HepG2 (cell line): Measurements from ENCODE around the gene TRPV4. TPM values are rescaled to one million over a fixed set of nuclear protein-coding genes. Genes with fewer than 3 reads are reported as not detected.
A peak's percentile ranks its signal among the peaks of the same experiment; 100 is the strongest.

Experiments
- AGO2 ChIP-seq: fragments of 200-400 bp; formaldehyde crosslinking; optimal IDR thresholded peaks from 2 replicates; pipeline ENCODE3; 2017; ENCODE audit warnings: mild to moderate bottlenecking, low read depth, low read length, moderate library complexity
- EED ChIP-seq: sonication (generic); formaldehyde crosslinking; IDR thresholded peaks from 2 replicates; pipeline ENCODE4 v1.5.0; 2020; ENCODE audit warnings: mild to moderate bottlenecking, missing genetic modification reagents
- ELF3 ChIP-seq: IDR thresholded peaks from 2 replicates; pipeline ENCODE4 v1.6.1; 2016; ENCODE audit warnings: missing genetic modification reagents, missing compliant biosample characterization
- ERF ChIP-seq: IDR thresholded peaks from 2 replicates; pipeline ENCODE4 v1.6.1; 2018; ENCODE audit warnings: missing biosample characterization, missing genetic modification reagents
- GATAD2A ChIP-seq: IDR thresholded peaks from 2 replicates; pipeline ENCODE4 v1.6.1; 2016
- HDAC2 ChIP-seq: sonication (generic); formaldehyde crosslinking; IDR thresholded peaks from 2 replicates; pipeline ENCODE4 v1.4.0; 2020; ENCODE audit warnings: missing genetic modification reagents
- HNF4G ChIP-seq, 2 experiments: sonication (generic) in 1 of 2; formaldehyde crosslinking in 1 of 2; IDR thresholded peaks; 2 replicates each; pipeline versions ENCODE4 v1.4.0 to v1.6.1; 2011 to 2020; ENCODE audit warnings: borderline replicate concordance in 2 of 2, low read depth in 2 of 2, mild to moderate bottlenecking in 2 of 2, low read length in 1 of 2, missing genetic modification reagents in 1 of 2, moderate library complexity in 1 of 2
- KDM1A ChIP-seq: IDR thresholded peaks from 2 replicates; pipeline ENCODE4 v1.6.1; 2016; ENCODE audit warnings: missing compliant biosample characterization
- MBD4 ChIP-seq: IDR thresholded peaks from 2 replicates; pipeline ENCODE4 v1.6.1; 2012; ENCODE audit warnings: low read length, inconsistent platforms, borderline replicate concordance
- MLLT10 ChIP-seq: sonication (generic); formaldehyde crosslinking; IDR thresholded peaks from 2 replicates; pipeline ENCODE4 v1.4.0; 2020; ENCODE audit warnings: missing genetic modification reagents
- MTF1 ChIP-seq: sonication (generic); formaldehyde crosslinking; IDR thresholded peaks from 2 replicates; pipeline ENCODE4 v1.5.0; 2020; ENCODE audit warnings: missing genetic modification reagents
- PITX1 ChIP-seq: sonication (generic); formaldehyde crosslinking; IDR thresholded peaks from 2 replicates; pipeline ENCODE4 v1.5.1; 2020; ENCODE audit warnings: mild to moderate bottlenecking, missing genetic modification reagents
- RFXANK ChIP-seq: IDR thresholded peaks from 2 replicates; pipeline ENCODE4 v1.6.1; 2016
- RNF2 ChIP-seq: fragments of 450-650 bp; conservative IDR thresholded peaks from 2 replicates; pipeline ENCODE4 v1.6.1; 2016; ENCODE audit warnings: low read depth
- SNAI1 ChIP-seq: sonication (generic); formaldehyde crosslinking; IDR thresholded peaks from 2 replicates; pipeline ENCODE4 v1.5.0; 2020; ENCODE audit warnings: mild to moderate bottlenecking, missing genetic modification reagents, borderline replicate concordance
- SOX5 ChIP-seq: IDR thresholded peaks from 2 replicates; pipeline ENCODE4 v1.6.1; 2016; ENCODE audit warnings: borderline replicate concordance
- SRF ChIP-seq: IDR thresholded peaks from 2 replicates; pipeline ENCODE4 v1.6.1; 2011; ENCODE audit warnings: mild to moderate bottlenecking, low read depth, low read length, moderate library complexity
- TARDBP ChIP-seq: sonication (generic); formaldehyde crosslinking; IDR thresholded peaks from 2 replicates; pipeline ENCODE4 v1.8.0; 2022; ENCODE audit warnings: mild to moderate bottlenecking, missing genetic modification reagents
- ZFP36 ChIP-seq: fragments of 150-350 bp; IDR thresholded peaks from 2 replicates; pipeline ENCODE4 v1.6.1; 2018; ENCODE audit warnings: borderline replicate concordance, low read length, low read depth; ENCODE audit not compliant: partially characterized antibody
- ZFP41 ChIP-seq: sonication (generic); formaldehyde crosslinking; IDR thresholded peaks from 2 replicates; pipeline ENCODE4 v1.4.0; 2020; ENCODE audit warnings: mild to moderate bottlenecking, missing genetic modification reagents, borderline replicate concordance
- ZNF354B ChIP-seq: sonication (generic); formaldehyde crosslinking; IDR thresholded peaks from 2 replicates; pipeline ENCODE4 v1.8.0; 2022; ENCODE audit warnings: mild to moderate bottlenecking, missing genetic modification reagents
- ZNF563 ChIP-seq: sonication (generic); formaldehyde crosslinking; IDR thresholded peaks from 2 replicates; pipeline ENCODE4 v1.8.0; 2022; ENCODE audit warnings: mild to moderate bottlenecking, moderate library complexity, missing genetic modification reagents
- ZNF569 ChIP-seq: sonication (generic); formaldehyde crosslinking; IDR thresholded peaks from 2 replicates; pipeline ENCODE4 v1.5.0; 2020; ENCODE audit warnings: mild to moderate bottlenecking, missing genetic modification reagents, moderate library complexity, borderline replicate concordance
- ZNF629 ChIP-seq: sonication (generic); formaldehyde crosslinking; conservative IDR thresholded peaks from 2 replicates; pipeline ENCODE4 v1.5.0; 2020; ENCODE audit warnings: missing genetic modification reagents
- ZNF703 ChIP-seq: sonication (generic); formaldehyde crosslinking; IDR thresholded peaks from 2 replicates; pipeline ENCODE4 v1.5.1; 2020; ENCODE audit warnings: missing genetic modification reagents, mild to moderate bottlenecking, moderate library complexity, borderline replicate concordance
- ZNF776 ChIP-seq: sonication (generic); formaldehyde crosslinking; IDR thresholded peaks from 2 replicates; pipeline ENCODE4 v1.4.0; 2020; ENCODE audit warnings: mild to moderate bottlenecking, missing genetic modification reagents
- polyA plus RNA-seq, 8 experiments: library from polyadenylated mRNA; depleted of rRNA in 3 of 8; stranded (reverse) in 7 of 8; unstranded in 1 of 8; fragments of >200 nt; fragmentation: Illumina TruSeq in 4 of 8; extraction: Trizol in 4 of 8; gene quantifications; 2 replicates each; pipeline versions ENCODE4 v1.2.1 to v1.2.3, GENCODE V29; 2011 to 2016; ENCODE audit warnings: low read depth in 4 of 8, missing spikeins in 1 of 8, mixed read lengths in 1 of 8; ENCODE audit not compliant: insufficient read depth in 1 of 8
- total RNA-seq, 5 experiments: library from RNA; depleted of rRNA; stranded (reverse); fragments of >200 nt; fragmentation: Illumina TruSeq; extraction: Trizol; gene quantifications; 2 replicates each; pipeline ENCODE4 v1.2.3, GENCODE V29; 2016; ENCODE audit warnings: low read depth in 1 of 5
- TF ChIP-seq, protein P1 (sequence below): sonication (generic); formaldehyde crosslinking; IDR thresholded peaks from 2 replicates; pipeline ENCODE4 v1.4.0; 2020; ENCODE audit warnings: mild to moderate bottlenecking, missing genetic modification reagents
- TF ChIP-seq, protein P2 (sequence below): sonication (generic); formaldehyde crosslinking; IDR thresholded peaks from 2 replicates; pipeline ENCODE4 v1.4.0; 2020; ENCODE audit warnings: missing genetic modification reagents, mild to moderate bottlenecking, borderline replicate concordance
- TF ChIP-seq, protein P3 (sequence below): IDR thresholded peaks from 2 replicates; pipeline ENCODE4 v1.6.1; 2012; ENCODE audit warnings: inconsistent platforms
- TF ChIP-seq, protein P4 (sequence below): sonication (generic); formaldehyde crosslinking; IDR thresholded peaks from 2 replicates; pipeline ENCODE4 v1.4.0; 2020; ENCODE audit warnings: mild to moderate bottlenecking, missing genetic modification reagents

Gene TRPV4
- total and polyA plus RNA-seq, 2 of the 13 experiments (the other 11 are each of a cell fraction or from before 2014, with no cell fraction given): 0.66 to 4.7 TPM

DNA sequence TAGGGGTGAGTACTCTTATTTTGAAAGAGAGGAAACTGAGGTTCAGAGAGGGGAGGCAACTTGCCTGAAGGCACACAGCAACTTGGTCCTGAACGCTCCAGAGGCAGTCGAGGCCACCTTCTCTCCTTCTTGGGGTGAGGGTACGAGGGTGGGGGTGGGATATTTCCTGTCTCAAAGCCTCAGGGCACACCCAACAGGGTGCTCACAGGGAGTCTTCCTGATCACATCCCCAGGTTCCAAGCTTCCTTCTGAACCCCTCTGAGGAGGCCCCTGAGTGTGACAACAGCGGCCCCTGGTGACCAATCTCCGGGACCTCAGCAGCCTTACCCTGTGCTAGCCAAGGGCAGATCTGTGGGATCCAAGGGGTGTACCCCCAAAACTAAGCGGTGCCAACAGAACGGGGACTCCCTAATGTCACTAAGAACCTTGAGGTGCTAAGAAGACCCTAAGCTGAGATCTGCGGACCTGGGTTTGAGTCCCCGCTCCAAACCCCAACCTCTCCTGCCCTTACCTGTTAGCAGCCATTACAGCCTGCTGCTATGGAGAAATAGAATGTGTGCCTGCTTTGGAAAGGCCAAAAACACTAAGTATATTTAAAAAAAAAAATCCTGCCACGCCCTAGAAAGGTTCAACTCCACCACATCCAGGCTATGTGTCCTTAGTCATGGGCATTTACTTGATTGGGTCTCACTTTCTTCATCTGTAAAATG is 57.9 kb downstream of the TRPV4 start (continued):
- no peak for TF ChIP-seq ZNF354B (CRISPR knock-in tag)
- no peak for TF ChIP-seq MTF1 (CRISPR knock-in tag)
- no peak for TF ChIP-seq AGO2
- 0 out of 2 replicates have a peak, but pooled peaks have one; percentile 28 for TF ChIP-seq GATAD2A (CRISPR knock-in tag)
- TF ChIP-seq ZFP41 (CRISPR knock-in tag): no peak
- TF ChIP-seq ZFP36: peak; percentile 19
- no peak for TF ChIP-seq ZNF776 (CRISPR knock-in tag)
- no peak for TF ChIP-seq RNF2
- TF ChIP-seq KDM1A (CRISPR knock-in tag): 0 out of 2 replicates have a peak, but pooled peaks have one; percentile 17
- TF ChIP-seq SRF: no peak
- TF ChIP-seq MBD4: no peak
- TF ChIP-seq, protein P1, sequence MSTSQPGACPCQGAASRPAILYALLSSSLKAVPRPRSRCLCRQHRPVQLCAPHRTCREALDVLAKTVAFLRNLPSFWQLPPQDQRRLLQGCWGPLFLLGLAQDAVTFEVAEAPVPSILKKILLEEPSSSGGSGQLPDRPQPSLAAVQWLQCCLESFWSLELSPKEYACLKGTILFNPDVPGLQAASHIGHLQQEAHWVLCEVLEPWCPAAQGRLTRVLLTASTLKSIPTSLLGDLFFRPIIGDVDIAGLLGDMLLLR: no peak
- TF ChIP-seq, protein P2, sequence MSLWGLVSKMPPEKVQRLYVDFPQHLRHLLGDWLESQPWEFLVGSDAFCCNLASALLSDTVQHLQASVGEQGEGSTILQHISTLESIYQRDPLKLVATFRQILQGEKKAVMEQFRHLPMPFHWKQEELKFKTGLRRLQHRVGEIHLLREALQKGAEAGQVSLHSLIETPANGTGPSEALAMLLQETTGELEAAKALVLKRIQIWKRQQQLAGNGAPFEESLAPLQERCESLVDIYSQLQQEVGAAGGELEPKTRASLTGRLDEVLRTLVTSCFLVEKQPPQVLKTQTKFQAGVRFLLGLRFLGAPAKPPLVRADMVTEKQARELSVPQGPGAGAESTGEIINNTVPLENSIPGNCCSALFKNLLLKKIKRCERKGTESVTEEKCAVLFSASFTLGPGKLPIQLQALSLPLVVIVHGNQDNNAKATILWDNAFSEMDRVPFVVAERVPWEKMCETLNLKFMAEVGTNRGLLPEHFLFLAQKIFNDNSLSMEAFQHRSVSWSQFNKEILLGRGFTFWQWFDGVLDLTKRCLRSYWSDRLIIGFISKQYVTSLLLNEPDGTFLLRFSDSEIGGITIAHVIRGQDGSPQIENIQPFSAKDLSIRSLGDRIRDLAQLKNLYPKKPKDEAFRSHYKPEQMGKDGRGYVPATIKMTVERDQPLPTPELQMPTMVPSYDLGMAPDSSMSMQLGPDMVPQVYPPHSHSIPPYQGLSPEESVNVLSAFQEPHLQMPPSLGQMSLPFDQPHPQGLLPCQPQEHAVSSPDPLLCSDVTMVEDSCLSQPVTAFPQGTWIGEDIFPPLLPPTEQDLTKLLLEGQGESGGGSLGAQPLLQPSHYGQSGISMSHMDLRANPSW: no peak
- TF ChIP-seq ERF (CRISPR knock-in tag): no peak
- TF ChIP-seq MLLT10 (CRISPR knock-in tag): no peak
- TF ChIP-seq SOX5 (CRISPR knock-in tag): no peak
- peak; percentile 81 for TF ChIP-seq ZNF629
- TF ChIP-seq ZNF563 (CRISPR knock-in tag): no peak
- TF ChIP-seq RFXANK (CRISPR knock-in tag): no peak
- peak; percentile 19; the same call in 1 of the 2 replicates for TF ChIP-seq ELF3 (CRISPR knock-in tag)
- no peak for TF ChIP-seq PITX1 (CRISPR knock-in tag)
- no peak for TF ChIP-seq ZNF703 (CRISPR knock-in tag)
- TF ChIP-seq, protein P3, sequence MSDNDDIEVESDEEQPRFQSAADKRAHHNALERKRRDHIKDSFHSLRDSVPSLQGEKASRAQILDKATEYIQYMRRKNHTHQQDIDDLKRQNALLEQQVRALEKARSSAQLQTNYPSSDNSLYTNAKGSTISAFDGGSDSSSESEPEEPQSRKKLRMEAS: peak; percentile 48; the same call in 1 of the 2 replicates
- TF ChIP-seq, protein P4, sequence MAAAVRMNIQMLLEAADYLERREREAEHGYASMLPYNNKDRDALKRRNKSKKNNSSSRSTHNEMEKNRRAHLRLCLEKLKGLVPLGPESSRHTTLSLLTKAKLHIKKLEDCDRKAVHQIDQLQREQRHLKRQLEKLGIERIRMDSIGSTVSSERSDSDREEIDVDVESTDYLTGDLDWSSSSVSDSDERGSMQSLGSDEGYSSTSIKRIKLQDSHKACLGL (CRISPR knock-in tag): no peak
- TF ChIP-seq SNAI1 (CRISPR knock-in tag): no peak
- no peak for TF ChIP-seq HNF4G (IDR thresholded peaks at IDR 0.05; ENCODE audit: borderline replicate concordance, low read depth, low read length)
- 0 out of 2 replicates have a peak, but pooled peaks have one; percentile 22 for TF ChIP-seq HNF4G (CRISPR knock-in tag; IDR thresholded peaks at IDR 0.05; ENCODE audit: borderline replicate concordance, low read depth)
- TF ChIP-seq TARDBP: no peak
- peak; percentile 19; the same call in 1 of the 2 replicates for TF ChIP-seq HDAC2 (CRISPR knock-in tag)
- no peak for TF ChIP-seq EED (CRISPR knock-in tag)
- TF ChIP-seq ZNF569 (CRISPR knock-in tag): no peak
